ENCODE results near the gene C22orf39. TPM values are rescaled to one million over a fixed set of nuclear protein-coding genes. Genes with fewer than 3 reads are reported as not detected.
A peak's percentile ranks its signal among the peaks of the same experiment; 100 is the strongest.

The C22orf39 gene
- total RNA-seq, 1 donor from 2014 or later: 25.3 TPM

- no peak overlapping the region for H3K4me3 ChIP-seq (ENCODE audit: low read depth, low read length)
- H3K36me3 ChIP-seq (ENCODE audit: control insufficient read depth, insufficient read depth, low read length): peaks cover 16% of the 10 kb centered on the region
- no peak for TF ChIP-seq CTCF (IDR thresholded peaks at IDR 0.05; ENCODE audit: insufficient read depth, low read length, severe bottlenecking)
- no peak for DNase-seq (ENCODE audit: low read depth)
- no peak for FAIRE-seq
- H3K27me3 ChIP-seq (ENCODE audit: control insufficient read depth, insufficient read depth, low read length): no peaks in the 10 kb centered on the region
Measured at GRCh38 chr22:19407649-19408606, 39.6 kb downstream of the C22orf39 start.

GRCh38 chr22:19406846-19407245 lies 40.7 kb downstream of the C22orf39 start:
- no peak for TF ChIP-seq CTCF (IDR thresholded peaks at IDR 0.05; ENCODE audit: insufficient read depth, low read length, severe bottlenecking)
- DNase-seq (ENCODE audit: low read depth) (no peak), FAIRE-seq (no peak)
- Histone ChIP-seq H3K27me3 (ENCODE audit: control insufficient read depth, insufficient read depth, low read length) (no peaks in the 10 kb centered on the region), H3K36me3 (ENCODE audit: control insufficient read depth, insufficient read depth, low read length) (peaks cover 16% of the 10 kb centered on the region), H3K4me3 (ENCODE audit: low read depth, low read length) (no peak overlapping the region)

- no peak for DNase-seq (ENCODE audit: low read depth)
- Histone ChIP-seq H3K27me3 (ENCODE audit: control insufficient read depth, insufficient read depth, low read length) (no peaks in the 10 kb centered on the region), H3K36me3 (ENCODE audit: control insufficient read depth, insufficient read depth, low read length) (peaks cover 16% of the 10 kb centered on the region), H3K4me3 (ENCODE audit: low read depth, low read length) (no peak overlapping the region)
- no peak for TF ChIP-seq CTCF (IDR thresholded peaks at IDR 0.05; ENCODE audit: insufficient read depth, low read length, severe bottlenecking)
- FAIRE-seq: no peak
Measured at GRCh38 chr22:19406281-19406811, 41.2 kb downstream of the C22orf39 start.

- H3K4me3 ChIP-seq (ENCODE audit: low read depth, low read length): no peak overlapping the region
- H3K36me3 ChIP-seq (ENCODE audit: control insufficient read depth, insufficient read depth, low read length): peaks cover 17% of the 10 kb centered on the region
- no peak for TF ChIP-seq CTCF (IDR thresholded peaks at IDR 0.05; ENCODE audit: insufficient read depth, low read length, severe bottlenecking)
- no peaks in the 10 kb centered on the region for H3K27me3 ChIP-seq (ENCODE audit: control insufficient read depth, insufficient read depth, low read length)
- no peak for FAIRE-seq
- no peak for DNase-seq (ENCODE audit: low read depth)
Measured at GRCh38 chr22:19405652-19406051, 41.9 kb downstream of the C22orf39 start.

- peak; percentile 32 for FAIRE-seq
- no peak overlapping the region for H3K4me3 ChIP-seq (ENCODE audit: low read depth, low read length)
- DNase-seq (ENCODE audit: low read depth): no peak
- peaks cover 17% of the 10 kb centered on the region for H3K36me3 ChIP-seq (ENCODE audit: control insufficient read depth, insufficient read depth, low read length)
- no peaks in the 10 kb centered on the region for H3K27me3 ChIP-seq (ENCODE audit: control insufficient read depth, insufficient read depth, low read length)
- no peak for TF ChIP-seq CTCF (IDR thresholded peaks at IDR 0.05; ENCODE audit: insufficient read depth, low read length, severe bottlenecking)
Measured at GRCh38 chr22:19405133-19405532, 42.4 kb downstream of the C22orf39 start.
